ENCODE results near the gene PDXP. TPM values are rescaled to one million over a fixed set of nuclear protein-coding genes. Genes with fewer than 3 reads are reported as not detected.
A peak's percentile ranks its signal among the peaks of the same experiment; 100 is the strongest.

The PDXP gene
- total and polyA plus RNA-seq, 8 donors = 3.6 to 16.3 (median 5.4) TPM

DNA sequence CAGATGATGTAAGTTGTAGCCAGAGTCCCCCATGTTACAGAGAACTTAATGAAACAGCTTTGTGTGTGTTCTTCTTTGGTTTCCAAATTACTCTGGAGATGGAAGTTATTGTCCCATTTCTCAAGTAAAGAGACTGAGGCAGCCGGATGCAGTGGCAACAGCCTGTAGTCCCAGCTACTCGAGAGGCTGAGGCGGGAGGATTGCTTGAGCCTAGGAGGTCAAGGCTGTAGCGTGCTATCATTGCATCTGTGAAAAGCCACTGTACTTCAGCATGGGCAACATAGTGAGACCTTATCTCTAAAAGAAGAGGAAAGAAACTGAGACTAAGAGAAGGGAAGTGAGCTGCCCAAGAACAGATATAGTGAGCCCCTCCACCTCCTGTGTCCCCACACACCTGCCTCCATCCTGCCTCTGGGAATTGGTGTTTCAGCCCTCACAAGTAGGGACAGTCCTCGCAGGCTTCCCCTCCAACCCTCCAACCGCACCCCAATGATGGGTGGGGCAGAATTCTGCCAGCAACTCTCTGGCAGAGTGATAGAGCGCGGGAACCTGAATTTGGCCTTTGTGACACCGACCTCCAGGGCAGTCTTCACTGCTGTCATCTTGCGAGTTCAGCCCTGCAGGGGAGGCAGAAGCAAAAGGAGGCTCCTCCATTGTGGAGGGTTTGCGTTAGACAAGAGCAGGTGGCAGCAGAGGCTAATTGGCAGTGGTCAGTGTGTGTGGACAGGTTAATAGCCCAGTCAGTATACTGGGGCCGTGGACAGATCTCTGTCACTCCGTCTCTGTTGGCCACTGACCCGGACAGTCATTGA lies 1.6 kb downstream of the PDXP start:
- FAIRE-seq = no peak
- H3K4me3 ChIP-seq = peak overlapping the region in 2 of 4 donors; percentile 55 to 61

DNA sequence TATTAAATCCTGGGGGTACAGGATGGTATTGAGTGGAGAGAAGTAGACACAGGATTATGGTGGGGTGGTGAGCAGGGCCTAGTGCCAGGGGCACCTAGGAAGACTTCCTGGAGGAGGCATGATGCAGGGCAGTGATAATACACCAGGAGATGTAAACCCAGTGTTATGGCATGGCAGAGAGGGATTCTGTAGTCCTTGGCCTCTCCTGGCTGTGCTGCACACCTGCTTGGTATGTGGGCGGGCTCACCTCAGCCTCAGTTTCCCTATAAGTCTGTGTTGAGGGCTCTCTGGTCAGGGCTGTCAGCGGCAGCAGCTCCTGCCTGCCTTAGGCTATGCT lies 2.2 kb downstream of the PDXP start:
- FAIRE-seq (no peak), ATAC-seq (no peak), DNase-seq (no peak)
- TF ChIP-seq, protein P1, sequence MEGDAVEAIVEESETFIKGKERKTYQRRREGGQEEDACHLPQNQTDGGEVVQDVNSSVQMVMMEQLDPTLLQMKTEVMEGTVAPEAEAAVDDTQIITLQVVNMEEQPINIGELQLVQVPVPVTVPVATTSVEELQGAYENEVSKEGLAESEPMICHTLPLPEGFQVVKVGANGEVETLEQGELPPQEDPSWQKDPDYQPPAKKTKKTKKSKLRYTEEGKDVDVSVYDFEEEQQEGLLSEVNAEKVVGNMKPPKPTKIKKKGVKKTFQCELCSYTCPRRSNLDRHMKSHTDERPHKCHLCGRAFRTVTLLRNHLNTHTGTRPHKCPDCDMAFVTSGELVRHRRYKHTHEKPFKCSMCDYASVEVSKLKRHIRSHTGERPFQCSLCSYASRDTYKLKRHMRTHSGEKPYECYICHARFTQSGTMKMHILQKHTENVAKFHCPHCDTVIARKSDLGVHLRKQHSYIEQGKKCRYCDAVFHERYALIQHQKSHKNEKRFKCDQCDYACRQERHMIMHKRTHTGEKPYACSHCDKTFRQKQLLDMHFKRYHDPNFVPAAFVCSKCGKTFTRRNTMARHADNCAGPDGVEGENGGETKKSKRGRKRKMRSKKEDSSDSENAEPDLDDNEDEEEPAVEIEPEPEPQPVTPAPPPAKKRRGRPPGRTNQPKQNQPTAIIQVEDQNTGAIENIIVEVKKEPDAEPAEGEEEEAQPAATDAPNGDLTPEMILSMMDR (IDR thresholded peaks at IDR 0.05) = no peak
- peaks cover 0 to 3% (median 0%) of the 10 kb centered on the region in 3 donors for H3K36me3 ChIP-seq
- intact Hi-C loops (cut with DNase I) = no loop called here
- 65 to 77% methylated on average over 2 of the region's 2 CpGs for WGBS, 2 donors
- H3K27me3 ChIP-seq = no peaks in the 10 kb centered on the region
- H3K4me3 ChIP-seq = no peak overlapping the region
- no peak overlapping the region for H3K27ac ChIP-seq
- H3K9me3 ChIP-seq = no peaks in the 10 kb centered on the region
- H3K4me1 ChIP-seq = peaks cover 0 to 11% (median 0%) of the 10 kb centered on the region in 3 donors

More for the DNA sequence above, 1.6 kb downstream of the PDXP start:
- DNase-seq = peak in 1 of 6 donors; percentile 14
- 56 to 62% methylated on average over 14 of the region's 14 CpGs for WGBS, 2 donors
- H3K9me3 ChIP-seq = no peaks in the 10 kb centered on the region
- H3K27me3 ChIP-seq = no peaks in the 10 kb centered on the region
- TF ChIP-seq, protein P1 (IDR thresholded peaks at IDR 0.05) = no peak
- no peaks in the 10 kb centered on the region for H3K36me3 ChIP-seq
- intact Hi-C loops (cut with DNase I) = no loop called here
- peaks cover 0 to 11% (median 0%) of the 10 kb centered on the region in 3 donors for H3K4me1 ChIP-seq
- H3K27ac ChIP-seq = no peak overlapping the region
- ATAC-seq = no peak

DNA sequence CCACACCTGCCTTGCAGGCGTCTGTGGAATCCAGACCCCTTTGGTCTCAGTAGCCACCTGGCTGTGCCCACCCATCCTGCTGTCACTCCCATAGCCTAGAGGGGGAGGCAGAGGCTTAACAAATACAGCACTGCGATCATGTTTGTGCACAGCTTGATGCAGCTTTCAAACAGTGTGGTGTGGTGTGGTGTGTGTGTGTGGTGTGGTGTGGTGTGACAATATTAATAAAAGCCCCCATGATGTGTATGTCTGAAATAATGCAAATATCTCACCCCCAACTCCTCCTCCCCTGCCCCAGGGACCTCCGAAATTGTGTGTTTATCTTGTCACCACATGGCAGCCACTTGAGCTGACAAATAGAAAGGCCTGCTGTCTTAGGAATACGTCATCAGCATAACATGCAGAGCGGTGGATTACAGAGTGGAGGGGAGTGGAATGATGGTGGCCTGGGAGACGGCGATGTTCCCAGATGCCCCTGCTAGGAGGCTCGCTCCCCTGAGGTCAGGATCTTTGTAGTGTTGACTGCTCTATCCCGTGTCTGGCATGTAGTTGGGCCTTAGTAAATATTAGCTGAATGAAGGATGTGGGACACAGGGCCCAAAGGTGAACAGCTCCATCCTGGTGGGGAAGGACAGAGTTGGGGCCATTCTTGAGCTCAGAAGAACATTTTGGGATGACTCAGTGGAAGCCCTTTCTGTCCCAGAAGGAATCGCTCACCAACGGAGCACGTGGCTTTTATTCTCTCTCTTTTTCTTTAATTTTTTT lies 2.8 kb downstream of the PDXP start:
- Histone ChIP-seq H3K9me3 (no peaks in the 10 kb centered on the region), H3K27me3 (no peaks in the 10 kb centered on the region), H3K4me1 (peaks cover 0 to 11% (median 0%) of the 10 kb centered on the region in 3 donors), H3K36me3 (peaks cover 0 to 3% (median 0%) of the 10 kb centered on the region in 3 donors), H3K4me3 (no peak overlapping the region), H3K27ac (no peak overlapping the region)
- ATAC-seq (peak in 1 of 4 donors; percentile 6), FAIRE-seq (no peak), DNase-seq (peak in 1 of 6 donors; percentile 15)
- WGBS, 2 donors = 51 to 58% methylated on average over 12 of the region's 12 CpGs
- TF ChIP-seq, protein P1 (IDR thresholded peaks at IDR 0.05) = no peak
- intact Hi-C loops (cut with DNase I) = no loop called here

DNA sequence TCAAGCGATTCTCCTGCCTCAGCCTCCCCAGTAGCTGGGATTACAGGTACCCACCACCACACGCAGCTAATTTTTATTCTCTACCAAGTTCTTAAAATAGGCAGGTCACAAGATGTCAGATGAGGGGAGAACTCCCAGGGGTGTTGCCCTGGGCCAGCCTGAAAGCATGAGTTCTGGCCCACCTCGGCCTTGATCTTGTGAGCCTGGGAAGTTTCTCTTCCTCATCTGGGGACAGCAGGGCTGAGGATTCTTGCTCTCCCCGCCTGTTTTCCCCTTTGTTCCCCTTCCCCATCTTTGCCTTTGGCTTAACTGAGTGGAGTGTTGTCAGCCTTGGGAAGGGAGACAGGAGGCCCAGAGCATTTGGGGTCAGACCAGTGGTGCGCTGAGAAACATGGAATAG lies 3.5 kb downstream of the PDXP start:
- 82 to 89% methylated on average over 5 of the region's 5 CpGs for WGBS, 2 donors
- intact Hi-C loops (cut with DNase I) = no loop called here
- Histone ChIP-seq H3K9me3 (no peaks in the 10 kb centered on the region), H3K4me3 (no peak overlapping the region), H3K36me3 (peaks cover 0 to 3% (median 0%) of the 10 kb centered on the region in 3 donors), H3K27me3 (no peaks in the 10 kb centered on the region), H3K4me1 (peaks cover 0 to 11% (median 0%) of the 10 kb centered on the region in 3 donors), H3K27ac (no peak overlapping the region)
- TF ChIP-seq, protein P1 (IDR thresholded peaks at IDR 0.05) = no peak
- FAIRE-seq (no peak), DNase-seq (no peak), ATAC-seq (no peak)

Data from pancreas (tissue), 10 donors.